ENCODE results near the gene NINL. TPM values are rescaled to one million over a fixed set of nuclear protein-coding genes. Genes with fewer than 3 reads are reported as not detected.

The NINL gene
- total RNA-seq, 1 experiment from 2014 or later, result 9.0 TPM

GRCh38 chr20:25547063-25547462, 38.3 kb downstream of the NINL start:
- Histone ChIP-seq H3K4me3 (no peak overlapping the region), H3K9me3 (no peaks in the 10 kb centered on the region), H3K27me3 (no peaks in the 10 kb centered on the region), H3K36me3 (no peaks in the 10 kb centered on the region; the same call in 1 of the 2 replicates)
- DNase-seq, result no peak

GRCh38 chr20:25546048-25546447, 39.3 kb downstream of the NINL start:
- no peaks in the 10 kb centered on the region for H3K9me3 ChIP-seq
- no peak for DNase-seq
- H3K36me3 ChIP-seq, result no peaks in the 10 kb centered on the region; the same call in 1 of the 2 replicates
- no peak overlapping the region for H3K4me3 ChIP-seq
- no peaks in the 10 kb centered on the region for H3K27me3 ChIP-seq

DNA sequence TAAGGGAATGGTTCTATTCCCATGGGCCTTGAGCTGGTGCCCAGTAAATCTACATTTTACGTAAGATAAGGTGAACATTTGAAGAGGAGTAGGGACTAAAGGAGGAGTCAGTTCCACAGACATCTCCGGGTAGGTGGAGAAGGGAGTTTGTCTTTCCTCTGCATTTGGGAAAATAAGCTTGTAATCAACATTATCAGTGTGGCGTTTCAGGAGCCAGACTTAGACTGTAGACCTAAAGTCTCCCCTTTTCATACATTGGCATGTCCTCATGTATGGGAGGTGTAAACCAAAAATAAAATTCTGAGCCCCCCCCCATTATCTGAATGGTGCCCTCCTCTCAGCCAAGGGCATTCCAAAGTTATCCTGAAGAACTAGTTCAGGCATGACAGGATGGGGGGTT, 40.2 kb downstream of the NINL start:
- no peak overlapping the region for H3K4me3 ChIP-seq
- no peaks in the 10 kb centered on the region for H3K9me3 ChIP-seq
- H3K27me3 ChIP-seq, result no peaks in the 10 kb centered on the region
- no peak for DNase-seq
- H3K36me3 ChIP-seq, result no peaks in the 10 kb centered on the region; the same call in 1 of the 2 replicates

- no peak overlapping the region for H3K4me3 ChIP-seq
- no peaks in the 10 kb centered on the region for H3K27me3 ChIP-seq
- no peak for DNase-seq
Measured at GRCh38 chr20:25544734-25545133, 40.6 kb downstream of the NINL start.

DNA sequence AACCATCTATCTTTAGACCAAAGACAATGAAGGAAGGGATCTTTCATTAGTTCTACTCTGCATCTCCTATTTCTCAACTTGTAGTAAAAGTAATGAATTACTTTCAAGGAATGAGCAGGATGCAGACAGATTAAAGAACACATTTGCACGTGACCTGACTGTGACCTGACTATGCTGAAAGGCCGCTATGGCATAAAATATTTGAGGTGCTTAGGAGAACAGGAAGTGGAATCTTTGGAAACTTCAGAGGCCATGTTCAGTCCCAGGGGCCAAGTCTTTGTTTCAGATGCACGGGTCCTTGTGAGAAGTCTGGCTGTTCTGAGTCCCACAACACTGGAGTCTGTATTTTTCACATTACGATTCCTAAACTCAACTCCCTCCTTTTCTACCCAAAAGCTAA, 41.0 kb downstream of the NINL start:
- no peak overlapping the region for H3K4me3 ChIP-seq
- DNase-seq, result no peak
- H3K27me3 ChIP-seq, result no peaks in the 10 kb centered on the region
- no peaks in the 10 kb centered on the region for H3K9me3 ChIP-seq
- no peaks in the 10 kb centered on the region; the same call in 1 of the 2 replicates for H3K36me3 ChIP-seq

More at GRCh38 chr20:25544734-25545133, 40.6 kb downstream of the NINL start:
- Histone ChIP-seq H3K9me3 (no peaks in the 10 kb centered on the region), H3K36me3 (no peaks in the 10 kb centered on the region; the same call in 1 of the 2 replicates)

DNA sequence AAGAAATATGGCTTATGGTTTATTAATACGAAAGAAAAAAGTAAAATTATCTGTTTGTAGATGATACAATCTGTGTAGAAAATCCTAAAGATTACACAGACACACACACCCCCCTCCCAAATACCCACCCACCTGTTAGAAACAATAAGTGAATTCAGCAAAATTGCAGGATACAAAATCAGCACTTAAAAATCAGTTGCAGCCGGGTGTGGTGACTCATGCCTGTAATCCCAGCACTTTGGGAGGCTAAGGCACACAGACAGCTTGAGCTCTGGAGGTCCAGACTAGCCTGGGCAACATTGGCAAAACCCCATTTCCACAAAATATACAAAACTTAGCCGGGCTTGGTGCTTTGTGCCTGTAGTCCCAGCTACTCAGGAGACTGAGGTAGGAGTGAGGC, 42.3 kb downstream of the NINL start:
- no peaks in the 10 kb centered on the region for H3K9me3 ChIP-seq
- H3K27me3 ChIP-seq, result no peaks in the 10 kb centered on the region
- H3K4me3 ChIP-seq, result no peak overlapping the region
- H3K36me3 ChIP-seq, result no peaks in the 10 kb centered on the region; the same call in 1 of the 2 replicates
- peak; percentile 59 for DNase-seq

DNA sequence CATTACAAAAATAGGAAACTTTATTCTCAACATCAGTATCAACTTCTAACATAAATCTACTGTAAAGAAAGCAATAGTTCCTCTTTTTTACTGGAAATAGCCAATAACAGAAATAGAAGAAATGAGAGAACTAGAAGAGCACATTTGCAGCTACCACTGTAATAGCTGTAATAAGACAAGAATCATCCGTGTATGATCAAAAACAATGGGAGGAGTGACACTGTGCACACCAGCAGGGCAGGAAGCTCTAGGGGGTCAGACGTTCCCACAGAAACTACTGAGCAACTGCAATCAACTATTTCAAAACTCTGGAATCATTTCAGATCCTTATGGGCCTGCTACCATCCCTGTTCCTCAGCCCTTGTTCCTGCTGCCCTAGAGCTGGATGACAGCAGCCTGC, 43.7 kb downstream of the NINL start:
- H3K4me3 ChIP-seq, result no peak overlapping the region
- no peak for DNase-seq
- H3K27me3 ChIP-seq, result no peaks in the 10 kb centered on the region
- H3K9me3 ChIP-seq, result no peaks in the 10 kb centered on the region
- no peaks in the 10 kb centered on the region; the same call in 1 of the 2 replicates for H3K36me3 ChIP-seq

GRCh38 chr20:25539742-25540672, 45.3 kb downstream of the NINL start:
- Histone ChIP-seq H3K4me3 (no peak overlapping the region), H3K27me3 (no peaks in the 10 kb centered on the region), H3K36me3 (no peaks in the 10 kb centered on the region; the same call in 1 of the 2 replicates), H3K9me3 (no peaks in the 10 kb centered on the region)
- DNase-seq, result no peak

- Histone ChIP-seq H3K4me3 (no peak overlapping the region), H3K36me3 (no peaks in the 10 kb centered on the region; the same call in 1 of the 2 replicates), H3K27me3 (no peaks in the 10 kb centered on the region), H3K9me3 (no peaks in the 10 kb centered on the region)
- no peak for DNase-seq
Measured at GRCh38 chr20:25538838-25539665, 46.3 kb downstream of the NINL start.

- no peak overlapping the region for H3K4me3 ChIP-seq
- no peak for DNase-seq
- no peaks in the 10 kb centered on the region for H3K9me3 ChIP-seq
- H3K27me3 ChIP-seq, result no peaks in the 10 kb centered on the region
- H3K36me3 ChIP-seq, result no peaks in the 10 kb centered on the region
Measured at GRCh38 chr20:25537890-25538289, 47.4 kb downstream of the NINL start.

DNA sequence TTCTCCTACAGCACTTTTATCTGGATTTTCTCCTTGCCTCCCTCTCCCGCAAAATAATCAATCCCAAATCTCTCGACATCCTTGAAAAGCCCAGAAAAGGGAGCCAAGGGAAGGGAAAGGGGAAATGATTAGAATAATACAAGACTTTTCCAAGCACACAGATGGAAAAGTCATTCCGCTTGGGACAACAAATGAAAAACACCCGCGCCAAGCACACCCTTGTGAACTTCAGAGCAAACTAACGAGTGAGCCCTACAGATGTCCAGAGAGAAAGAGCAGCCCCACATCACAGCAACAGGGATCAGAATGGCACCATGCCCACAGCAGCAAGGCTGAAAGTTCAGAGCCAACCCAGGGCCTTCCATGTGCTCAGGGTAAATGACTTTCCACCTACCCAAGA, 49.6 kb downstream of the NINL start:
- Histone ChIP-seq H3K4me3 (no peak overlapping the region), H3K27me3 (no peaks in the 10 kb centered on the region), H3K9me3 (no peaks in the 10 kb centered on the region), H3K36me3 (no peaks in the 10 kb centered on the region)
- DNase-seq, result no peak

DNA sequence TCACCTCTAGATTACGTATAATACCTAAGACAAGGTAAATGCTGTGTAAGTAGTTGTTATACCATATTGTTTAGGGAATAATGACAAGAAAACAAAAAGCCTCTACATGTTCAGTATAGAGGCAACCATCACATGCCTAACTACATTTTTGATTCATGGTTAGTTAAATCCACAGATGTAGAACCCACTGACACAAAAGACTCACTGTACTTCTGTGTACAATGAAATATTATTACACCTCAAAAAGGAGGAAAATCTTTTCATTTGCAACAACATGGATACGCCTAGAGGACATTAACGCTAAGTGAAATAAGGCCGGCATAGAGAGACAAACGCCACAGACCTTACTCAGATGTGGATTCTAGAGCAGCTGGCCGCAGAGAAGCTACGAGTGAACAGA, 50.5 kb downstream of the NINL start:
- Histone ChIP-seq H3K4me3 (no peak overlapping the region), H3K36me3 (no peaks in the 10 kb centered on the region), H3K9me3 (no peaks in the 10 kb centered on the region), H3K27me3 (no peaks in the 10 kb centered on the region)
- no peak for DNase-seq

GRCh38 chr20:25533920-25534700, 51.2 kb downstream of the NINL start:
- DNase-seq, result no peak
- H3K9me3 ChIP-seq, result no peaks in the 10 kb centered on the region
- H3K4me3 ChIP-seq, result no peak overlapping the region
- no peaks in the 10 kb centered on the region for H3K36me3 ChIP-seq
- H3K27me3 ChIP-seq, result no peaks in the 10 kb centered on the region

DNA sequence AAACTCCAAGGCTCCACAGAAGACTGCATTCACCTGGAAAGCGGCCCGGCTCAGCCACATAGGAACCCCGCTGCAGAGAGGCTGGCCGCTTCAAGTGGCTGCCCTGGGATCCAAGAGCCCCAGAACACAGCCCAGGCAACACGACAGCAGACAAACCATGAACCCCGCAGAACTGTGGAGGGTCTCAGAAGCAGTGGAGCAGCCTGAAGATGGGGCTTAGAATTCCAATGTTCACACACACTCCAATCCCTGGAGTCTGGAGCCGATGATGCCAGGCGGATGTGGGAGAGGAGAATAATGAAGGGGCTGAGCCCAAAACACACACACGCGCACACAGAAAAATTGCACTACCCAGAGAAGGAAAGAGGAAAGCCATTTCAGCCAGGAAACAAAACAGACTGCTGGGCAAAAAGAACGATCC, 52.4 kb downstream of the NINL start:
- H3K4me3 ChIP-seq, result no peak overlapping the region
- no peaks in the 10 kb centered on the region for H3K9me3 ChIP-seq
- H3K36me3 ChIP-seq, result no peaks in the 10 kb centered on the region
- no peak for DNase-seq
- H3K27me3 ChIP-seq, result no peaks in the 10 kb centered on the region

DNA sequence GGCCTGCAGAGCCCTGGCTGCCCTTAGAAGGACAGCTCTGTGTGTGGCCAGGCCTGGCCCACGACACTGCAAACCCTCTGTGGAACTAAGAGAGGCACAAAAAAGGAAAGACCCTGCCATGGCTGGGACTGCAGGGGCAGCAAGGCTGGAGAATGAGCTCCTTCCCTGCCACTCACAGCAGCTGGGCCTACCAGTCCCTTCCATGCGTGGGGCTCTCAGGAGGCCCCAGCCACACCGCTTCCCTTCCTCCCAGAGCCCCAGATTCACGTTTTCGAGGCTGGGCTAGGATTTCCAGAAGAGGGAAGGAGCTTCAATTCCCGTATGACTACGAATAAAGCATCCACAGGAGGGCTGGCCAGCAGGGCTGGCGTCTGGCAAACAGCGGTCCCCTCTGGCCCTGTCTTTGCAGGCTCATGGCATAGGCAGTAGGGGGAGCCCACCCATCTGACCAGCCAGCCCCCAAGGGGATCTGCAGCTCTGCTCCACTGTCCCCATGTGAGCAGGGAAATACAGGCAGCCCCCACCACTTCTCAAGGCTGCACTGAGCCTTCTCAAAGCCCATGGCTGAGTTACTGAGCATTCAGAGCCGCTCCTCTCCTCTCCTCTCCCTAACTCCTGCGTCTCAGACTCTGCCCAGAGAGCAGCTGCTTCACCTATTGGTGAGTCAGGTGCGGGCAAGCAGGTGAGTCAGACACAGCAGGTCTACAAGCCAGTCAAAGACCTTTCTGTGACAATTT, 53.1 kb downstream of the NINL start:
- H3K27me3 ChIP-seq, result no peaks in the 10 kb centered on the region
- H3K36me3 ChIP-seq, result no peaks in the 10 kb centered on the region
- no peak overlapping the region for H3K4me3 ChIP-seq
- DNase-seq, result no peak
- H3K9me3 ChIP-seq, result no peaks in the 10 kb centered on the region
